HG03442 (cell line): ENCODE data around the gene DLG2.
"Not testable (repeated sequence)": the region's sequence is repeated elsewhere in the genome, so short reads cannot be mapped to it uniquely, and the experiment has no call there.

ENCODE experiments used
- ATAC-seq: cut with Tn5 transposase; IDR thresholded peaks from one replicate; pipeline ENCODE4 v1.9.1; 2021; ENCODE audit warnings: mild to moderate bottlenecking, moderate library complexity; ENCODE audit not compliant: unreplicated experiment

DLG2 gene

GRCh38 chr11:85044911-85045310 is 582.2 kb downstream of the DLG2 start:
- ATAC-seq: no peak

GRCh38 chr11:85042361-85042760 is 584.8 kb downstream of the DLG2 start:
- ATAC-seq: no peak

- ATAC-seq: no peak
Observed at GRCh38 chr11:85040166-85040565, 587.0 kb downstream of the DLG2 start.

GRCh38 chr11:85029964-85030363 is 597.2 kb downstream of the DLG2 start:
- no peak for ATAC-seq

GRCh38 chr11:85028329-85029101 is 598.6 kb downstream of the DLG2 start:
- ATAC-seq: no peak

GRCh38 chr11:85027346-85027745 is 599.8 kb downstream of the DLG2 start:
- ATAC-seq: no peak

GRCh38 chr11:85021058-85021457 is 606.1 kb downstream of the DLG2 start:
- no peak for ATAC-seq

GRCh38 chr11:84993386-84993785 is 633.8 kb downstream of the DLG2 start:
- ATAC-seq: no peak

GRCh38 chr11:84990141-84990540 is 637.0 kb downstream of the DLG2 start:
- no peak for ATAC-seq

- ATAC-seq: not testable (repeated sequence)
Observed at GRCh38 chr11:84987686-84988187, 639.4 kb downstream of the DLG2 start.

GRCh38 chr11:84981301-84981700 is 645.8 kb downstream of the DLG2 start:
- ATAC-seq: no peak

- ATAC-seq: no peak
Observed at GRCh38 chr11:84969103-84969502, 658.0 kb downstream of the DLG2 start.

GRCh38 chr11:84965484-84965883 is 661.7 kb downstream of the DLG2 start:
- no peak for ATAC-seq

- ATAC-seq: no peak
Observed at GRCh38 chr11:84963240-84963639, 663.9 kb downstream of the DLG2 start.

GRCh38 chr11:84962018-84962417 is 665.1 kb downstream of the DLG2 start:
- ATAC-seq: no peak

- no peak for ATAC-seq
Observed at GRCh38 chr11:84958295-84958694, 668.8 kb downstream of the DLG2 start.

- ATAC-seq: no peak
Observed at GRCh38 chr11:84950569-84951270, 676.4 kb downstream of the DLG2 start.

- ATAC-seq: no peak
Observed at GRCh38 chr11:84947970-84948580, 679.1 kb downstream of the DLG2 start.

GRCh38 chr11:84947070-84947469 is 680.1 kb downstream of the DLG2 start:
- ATAC-seq: no peak

GRCh38 chr11:84930863-84931262 is 696.3 kb downstream of the DLG2 start:
- no peak for ATAC-seq

- ATAC-seq: no peak
Observed at GRCh38 chr11:84929738-84930137, 697.4 kb downstream of the DLG2 start.
